Smooth muscle cell (in vitro differentiated cells): Measurements from ENCODE around the gene ARHGAP11A. TPM values are rescaled to one million over a fixed set of nuclear protein-coding genes. Genes with fewer than 3 reads are reported as not detected.
"Not testable (repeated sequence)": the region's sequence is repeated elsewhere in the genome, so short reads cannot be mapped to it uniquely, and the experiment has no call there.

ENCODE experiments used
- DNase-seq: peaks from one replicate; lab custom pipeline; 2025; ENCODE audit not compliant: unreplicated experiment; lab: John Stamatoyannopoulos, UW
- H2AFZ ChIP-seq: fragments of 200-600 bp; sonication (generic); 2 replicates; pipeline ENCODE4 v1.6.0; 2016; ENCODE audit warnings: antibody characterized with exemption, low read depth, mild to moderate bottlenecking
- H3F3A ChIP-seq: fragments of 200-600 bp; sonication (generic); 2 replicates; pipeline ENCODE4 v1.6.0; 2017; ENCODE audit warnings: antibody characterized with exemption, low read depth
- H3K27ac ChIP-seq: fragments of 200-600 bp; sonication (generic); 2 replicates; pipeline ENCODE4 v1.5.1; 2016; ENCODE audit warnings: low read depth, mild to moderate bottlenecking
- H3K27me3 ChIP-seq: fragments of 200-600 bp; sonication (generic); 2 replicates; pipeline ENCODE4 v1.6.1; 2016; ENCODE audit warnings: low read depth, mild to moderate bottlenecking
- H3K36me3 ChIP-seq: fragments of 200-600 bp; sonication (generic); 2 replicates; pipeline ENCODE4 v1.5.1; 2016; ENCODE audit warnings: low read depth
- H3K4me1 ChIP-seq: fragments of 200-600 bp; sonication (generic); 2 replicates; pipeline ENCODE4 v1.5.1; 2016; ENCODE audit warnings: low read depth
- H3K4me2 ChIP-seq: fragments of 200-600 bp; sonication (generic); 2 replicates; pipeline ENCODE4 v1.6.0; 2016; ENCODE audit warnings: mild to moderate bottlenecking
- H3K4me3 ChIP-seq: fragments of 200-600 bp; sonication (generic); 2 replicates; pipeline ENCODE4 v1.5.1; 2016; ENCODE audit warnings: mild to moderate bottlenecking
- H3K79me2 ChIP-seq: fragments of 200-600 bp; sonication (generic); 2 replicates; pipeline ENCODE4 v1.6.0; 2016; ENCODE audit warnings: low read depth, mild to moderate bottlenecking
- H3K9ac ChIP-seq: fragments of 200-600 bp; sonication (generic); 2 replicates; pipeline ENCODE4 v1.6.0; 2016; ENCODE audit warnings: low read depth
- H3K9me3 ChIP-seq: fragments of 200-600 bp; sonication (generic); replicated peaks from 2 replicates; pipeline ENCODE4 v1.5.1; 2016; ENCODE audit warnings: low read depth
- H4K20me1 ChIP-seq: fragments of 200-600 bp; sonication (generic); 2 replicates; pipeline ENCODE4 v1.6.0; 2016; ENCODE audit warnings: low read depth
- WGBS: methylation state at CpG from one replicate; pipeline ENCODE4 v1.1.7; 2016; ENCODE audit warnings: low lambda C conversion rate; 5-methylcytosine and 5-hydroxymethylcytosine counted together
- polyA plus RNA-seq: library from polyadenylated mRNA; unstranded; fragments of >200 nt; fragmentation: Nextera tagmentation; extraction: Ambion mirVana; gene quantifications from 2 replicates; pipeline ENCODE4 v1.2.1, GENCODE V29; 2016
- total RNA-seq: library from RNA; depleted of rRNA; stranded (reverse); fragments of >200 nt; gene quantifications from 2 replicates; pipeline ENCODE4 v1.2.3, GENCODE V29; 2014

The ARHGAP11A gene
- total RNA-seq (9.0 and 9.1 TPM in 2 replicates), polyA plus RNA-seq (6.0 and 7.8 TPM in 2 replicates)

DNA sequence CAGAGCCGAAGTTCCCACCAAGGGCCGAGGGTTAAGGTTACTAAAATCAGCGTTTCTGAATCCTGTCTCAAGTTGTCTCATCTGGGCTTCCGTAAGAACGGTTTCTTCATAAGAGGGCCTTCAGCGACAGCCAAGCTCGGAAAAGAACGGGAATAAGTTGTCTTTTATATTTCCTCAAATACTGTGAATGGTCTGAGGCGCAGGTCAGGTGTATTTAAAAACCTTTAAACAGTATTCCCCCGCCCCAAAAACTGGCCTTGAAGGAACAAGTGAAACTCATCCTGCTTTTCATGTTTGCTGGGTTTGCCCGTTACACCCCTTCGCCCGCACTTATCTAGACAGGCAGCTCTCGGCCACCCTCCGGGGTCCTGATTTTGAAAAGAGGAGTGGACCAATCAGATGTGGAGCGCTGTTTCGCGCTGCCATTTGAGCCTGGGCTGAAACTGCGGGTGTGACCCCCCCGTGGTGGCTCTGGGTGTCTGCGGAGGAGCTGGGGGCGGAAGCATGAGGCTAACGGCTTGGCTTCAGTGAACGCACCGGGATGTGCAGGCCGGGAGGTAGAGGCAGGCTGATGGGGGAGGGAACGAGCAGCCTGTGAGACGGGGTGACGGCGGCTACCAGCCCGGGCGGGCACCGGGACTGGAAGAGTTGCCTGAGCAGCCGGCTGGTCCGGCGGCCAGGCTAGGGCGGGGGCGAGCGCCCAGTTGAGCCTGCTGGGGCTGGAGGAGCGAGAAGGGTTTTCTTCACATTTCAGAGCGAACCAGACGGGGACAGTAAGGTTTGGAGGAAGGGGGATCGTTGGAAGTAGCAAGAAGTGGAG is at the start of gene ARHGAP11A:
ARHGAP11A (plus strand) TSS at position 454 of the 820 bp plus-strand sequence. CDS start 708 bp downstream, outside the sequence.
- H3K9ac ChIP-seq = peak within 1 kb of the TSS; percentile 66
- H3K79me2 ChIP-seq = peaks cover 31% of the 10 kb centered on the region
- H2AFZ ChIP-seq = peak within 1 kb of the TSS; percentile 90
- H4K20me1 ChIP-seq, H3K9me3 ChIP-seq, H3F3A ChIP-seq, H3K27me3 ChIP-seq, H3K4me1 ChIP-seq, DNase-seq, H3K36me3 ChIP-seq: not testable (repeated sequence)
- WGBS = 0% methylated on average over 30 of the region's 43 CpGs
- peak within 1 kb of the TSS; percentile 84 for H3K4me3 ChIP-seq
- peak within 1 kb of the TSS; percentile 96 for H3K4me2 ChIP-seq
- peak within 1 kb of the TSS; percentile 77 for H3K27ac ChIP-seq

GRCh38 chr15:32568988-32569387 is 46.3 kb upstream of the ARHGAP11A start:
- H2AFZ ChIP-seq, H3K9me3 ChIP-seq, H3K27me3 ChIP-seq, H3K4me3 ChIP-seq, H3K79me2 ChIP-seq, DNase-seq, H3F3A ChIP-seq, H3K4me2 ChIP-seq, H3K36me3 ChIP-seq, H3K4me1 ChIP-seq, H3K27ac ChIP-seq, H3K9ac ChIP-seq, H4K20me1 ChIP-seq: not testable (repeated sequence)
- no CpG with 5 or more reads among the region's 3 CpGs for WGBS

DNA sequence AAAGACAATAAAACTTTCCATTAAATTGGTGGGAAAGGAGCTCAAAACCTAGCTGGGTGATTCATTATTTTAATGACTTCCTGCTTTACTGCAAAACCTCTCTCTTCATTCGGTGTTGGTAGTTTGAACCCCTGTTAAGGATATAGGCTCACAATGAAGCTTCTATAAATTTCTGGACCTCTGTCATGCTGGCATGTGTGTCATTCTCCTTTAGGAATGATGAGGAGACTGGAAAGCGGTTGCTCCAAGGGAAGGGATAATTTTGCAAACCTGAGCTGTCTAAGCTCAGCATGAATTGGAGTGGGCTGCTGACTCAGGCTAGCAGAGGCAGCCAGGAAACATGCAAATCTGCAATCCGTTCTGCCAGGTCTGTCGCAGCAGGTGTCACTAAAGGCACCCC is 36.8 kb upstream of the ARHGAP11A start:
- H4K20me1 ChIP-seq, H3K79me2 ChIP-seq, H3K4me1 ChIP-seq, H3K27ac ChIP-seq, H3K9ac ChIP-seq, H3F3A ChIP-seq, H3K27me3 ChIP-seq, DNase-seq, H3K4me2 ChIP-seq, H3K4me3 ChIP-seq, H3K36me3 ChIP-seq, H3K9me3 ChIP-seq, H2AFZ ChIP-seq: not testable (repeated sequence)
- 35% methylated on average over 2 of the region's 4 CpGs for WGBS

DNA sequence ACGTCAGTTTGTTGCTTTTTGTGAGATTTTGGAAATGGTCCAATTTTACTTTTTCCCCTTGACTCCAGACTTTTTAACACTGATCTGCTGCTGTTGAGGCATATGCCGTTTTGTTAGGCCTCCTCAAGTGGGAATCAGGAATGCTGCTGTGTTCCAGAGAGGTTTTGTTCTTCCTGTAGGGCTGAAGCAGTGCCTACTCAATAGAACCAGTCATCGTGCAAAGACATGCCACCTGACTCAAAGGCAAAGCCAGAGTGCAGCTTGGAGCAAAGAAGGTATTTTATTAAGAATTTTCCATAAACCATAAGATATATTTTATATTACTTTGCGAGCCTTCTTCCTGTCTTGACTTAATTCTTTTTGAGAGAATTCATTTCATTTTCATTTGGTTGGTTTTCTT is 29.5 kb upstream of the ARHGAP11A start:
- H3F3A ChIP-seq, H3K4me2 ChIP-seq, H3K36me3 ChIP-seq, H3K27ac ChIP-seq, H3K79me2 ChIP-seq, H3K4me3 ChIP-seq, H2AFZ ChIP-seq, H4K20me1 ChIP-seq, H3K27me3 ChIP-seq, H3K9ac ChIP-seq, H3K4me1 ChIP-seq, H3K9me3 ChIP-seq, DNase-seq: not testable (repeated sequence)
- WGBS = 100% methylated on average over 1 of the region's 4 CpGs

DNA sequence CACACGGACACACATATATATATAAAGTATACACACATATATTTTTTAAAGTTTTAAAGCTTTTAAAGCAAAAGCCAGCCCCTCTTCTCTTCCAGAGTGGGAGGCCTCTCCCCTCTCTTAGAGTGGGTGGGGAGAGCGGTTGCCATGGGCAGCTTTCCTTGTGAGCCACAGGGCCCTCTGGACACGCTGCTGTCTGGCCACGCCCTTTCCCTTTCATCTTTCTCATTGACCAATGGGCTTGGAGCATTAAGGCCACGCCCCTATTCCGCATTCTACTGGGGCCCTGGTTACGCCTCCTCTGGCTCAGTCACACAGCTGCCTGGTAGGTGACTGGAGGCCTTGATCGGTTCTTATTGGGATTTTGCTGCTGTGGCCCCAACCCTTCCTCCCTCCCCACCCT is 22.2 kb upstream of the ARHGAP11A start, which contains the start of gene GOLGA8N:
GOLGA8N (plus strand) TSS at position 306 of the 400 bp plus-strand sequence.
- not testable (repeated sequence) for H3K9me3 ChIP-seq, H3K27ac ChIP-seq, DNase-seq, H3K4me2 ChIP-seq, H3K79me2 ChIP-seq, H3K36me3 ChIP-seq, H3F3A ChIP-seq, H3K4me3 ChIP-seq, H3K9ac ChIP-seq, H3K4me1 ChIP-seq, H2AFZ ChIP-seq, H4K20me1 ChIP-seq, H3K27me3 ChIP-seq
- 100% methylated on average over 1 of the region's 8 CpGs for WGBS

GRCh38 chr15:32609518-32609917 is 5.8 kb upstream of the ARHGAP11A start:
- not testable (repeated sequence) for H3K4me3 ChIP-seq, H3K27ac ChIP-seq, H2AFZ ChIP-seq, H3K4me1 ChIP-seq, H3K9ac ChIP-seq, H3K9me3 ChIP-seq, H3F3A ChIP-seq, H3K79me2 ChIP-seq, H3K36me3 ChIP-seq, H3K27me3 ChIP-seq, H3K4me2 ChIP-seq, H4K20me1 ChIP-seq, DNase-seq
- 93% methylated on average over 2 of the region's 2 CpGs for WGBS
